Adrenal gland (tissue), 12 donors: ENCODE data around the gene ACER1. TPM values are rescaled to one million over a fixed set of nuclear protein-coding genes. Genes with fewer than 3 reads are reported as not detected.
A peak's percentile ranks its signal among the peaks of the same experiment; 100 is the strongest.
"Not testable (repeated sequence)": the region's sequence is repeated elsewhere in the genome, so short reads cannot be mapped to it uniquely, and the experiment has no call there.

Experiments
- DNase-seq, 7 donors: peaks; one replicate each; pipeline ENCODE4 v3.0.0-alpha.2; 2019 to 2020
- H3K27ac ChIP-seq, 5 donors: fragments of 200-600 bp; sonication (generic) in 4 of 5; 1 replicate in 3 of 5; 2 replicates in 2 of 5; pipeline versions ENCODE4 v1.5.1 to v1.8.0; 2016 to 2020; ENCODE audit warnings: mild to moderate bottlenecking in 1 of 5
- H3K27me3 ChIP-seq: fragments of 200-600 bp; 2 replicates; pipeline ENCODE4 v1.8.0; 2021
- H3K36me3 ChIP-seq, 2 donors: fragments of 200-600 bp; replicated peaks in 1 of 2; 1 replicate in 1 of 2; 2 replicates in 1 of 2; pipeline versions ENCODE4 v1.5.1 to v1.8.0; 2018 to 2022
- H3K4me1 ChIP-seq, 2 donors: fragments of 200-600 bp; replicated peaks in 1 of 2; 1 replicate in 1 of 2; 2 replicates in 1 of 2; pipeline versions ENCODE4 v1.5.1 to v1.8.0; 2018 to 2021
- H3K4me3 ChIP-seq, 4 donors: fragments of 200-600 bp; sonication (generic) in 3 of 4; one replicate each; pipeline ENCODE4 v1.5.1; 2016 to 2018
- H3K9me3 ChIP-seq, 3 donors: fragments of 200-600 bp; sonication (generic) in 1 of 3; replicated peaks in 1 of 3; 1 replicate in 2 of 3; 2 replicates in 1 of 3; pipeline versions ENCODE4 v1.5.1 to v1.8.0; 2016 to 2021
- CTCF ChIP-seq, 6 experiments: fragments of 450-650 bp in 4 of 6; fragments of 200-600 bp in 2 of 6; sonication (generic) in 1 of 6; IDR thresholded peaks; 1 replicate in 5 of 6; 2 replicates in 1 of 6; pipeline versions ENCODE4 v1.5.1 to v1.8.0; 2016 to 2021; ENCODE audit warnings: antibody characterized with exemption in 6 of 6, mild to moderate bottlenecking in 2 of 6, moderate library complexity in 1 of 6
- POLR2A ChIP-seq, 2 donors: fragments of 450-650 bp; IDR thresholded peaks; one replicate each; pipeline ENCODE4 v1.6.1; 2017; ENCODE audit warnings: antibody characterized with exemption in 2 of 2, mild to moderate bottlenecking in 2 of 2, moderate library complexity in 1 of 2
- WGBS, 4 donors: extraction: QIAGEN DNeasy Blood & Tissue Kit in 2 of 4; methylation state at CpG; one replicate each; pipeline versions ENCODE4 v1.1.5 to v1.1.7; 2013 to 2017; 5-methylcytosine and 5-hydroxymethylcytosine counted together
- intact Hi-C, 2 donors: fragments of 100-400 bp; cut with DNase I; formaldehyde crosslinking; loops; one replicate each; pipeline versions ENCODE4 v1.14.1 to v1.15.0; 2022 to 2023
- polyA plus RNA-seq, 3 donors: library from polyadenylated mRNA; stranded (reverse); fragments of 200-250 nt in 2 of 3; fragments of 350-450 nt in 1 of 3; fragmentation: Illumina TruSeq in 1 of 3; extraction: RNeasy Lipid Tissue Mini Kit (QIAGEN cat#74804) in 1 of 3; gene quantifications; one replicate each; pipeline ENCODE4 v1.2.3, GENCODE V29; 2013 to 2014
- total RNA-seq, 9 donors: library from RNA; depleted of rRNA in 4 of 9; stranded (reverse); fragments of >200 nt in 4 of 9; fragments of 120-200 nt in 1 of 9; fragmentation: NEBNext Ultra II Directional in 1 of 9; extraction: Animal tissue kit (Norgen Biotek cat#: 25700) in 1 of 9; gene quantifications; one replicate each; pipeline versions ENCODE4 v1.1.0 to v1.2.4, GENCODE V29; 2013 to 2023
- donor health status: healthy with polysubstance abuse.
- donor health status: Bipolar disorder and iron deficiency.
- donor health status: DM: yes; HTN: yes; CAD: no.
- donor health status: DM: no; HTN: no; CAD: no.
- donor health status: DM: no; HTN: no; CAD: no.
- donor health status: DM: yes; HTN: yes; CAD: no.

ACER1 gene
- total and polyA plus RNA-seq, 12 donors, result 0.11 to 0.16 TPM; not detected in 10

DNA sequence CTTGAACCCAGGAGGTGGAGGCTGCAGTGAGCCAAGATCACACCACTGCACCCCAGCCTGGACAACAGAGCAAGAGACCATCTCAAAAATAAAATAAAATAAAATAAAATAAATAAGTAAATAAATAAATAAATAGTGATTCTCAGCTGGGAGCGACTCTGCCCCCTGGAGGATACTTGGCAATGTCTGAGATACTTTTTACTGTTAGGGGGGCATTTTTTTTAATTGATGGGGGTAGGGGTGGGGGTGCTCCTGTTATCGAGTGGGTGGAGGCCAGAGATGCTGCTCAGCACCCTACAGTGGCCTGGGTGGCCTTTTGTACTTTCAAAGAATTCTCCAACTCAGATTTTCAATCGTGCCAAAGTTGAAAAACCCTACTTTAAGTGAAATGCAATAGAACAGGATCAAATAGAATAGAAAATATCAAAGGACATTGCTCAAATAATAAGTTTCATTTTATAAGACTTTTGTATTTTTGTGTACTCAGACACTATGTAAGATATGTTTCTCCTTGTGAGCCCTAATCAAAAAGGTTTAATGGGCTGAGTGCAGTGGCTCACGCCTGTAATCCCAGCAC, 20.8 kb upstream of the ACER1 start:
- H3K4me3 ChIP-seq, result no peak overlapping the region
- no peaks in the 10 kb centered on the region for H3K9me3 ChIP-seq
- no peaks in the 10 kb centered on the region for H3K36me3 ChIP-seq
- no peak for DNase-seq
- H3K27me3 ChIP-seq, result no peaks in the 10 kb centered on the region
- H3K4me1 ChIP-seq, result no peaks in the 10 kb centered on the region
- H3K27ac ChIP-seq, result no peak overlapping the region
- peak in 5 of 6 experiments; percentile 5 to 59 (median 40) for TF ChIP-seq CTCF (IDR thresholded peaks at IDR 0.05)
- no peak for TF ChIP-seq POLR2A (IDR thresholded peaks at IDR 0.05)
- WGBS, 4 donors, result 45 to 62% (median 52%) methylated on average over 4 of the region's 4 CpGs
- intact Hi-C loops, result no loop called here

DNA sequence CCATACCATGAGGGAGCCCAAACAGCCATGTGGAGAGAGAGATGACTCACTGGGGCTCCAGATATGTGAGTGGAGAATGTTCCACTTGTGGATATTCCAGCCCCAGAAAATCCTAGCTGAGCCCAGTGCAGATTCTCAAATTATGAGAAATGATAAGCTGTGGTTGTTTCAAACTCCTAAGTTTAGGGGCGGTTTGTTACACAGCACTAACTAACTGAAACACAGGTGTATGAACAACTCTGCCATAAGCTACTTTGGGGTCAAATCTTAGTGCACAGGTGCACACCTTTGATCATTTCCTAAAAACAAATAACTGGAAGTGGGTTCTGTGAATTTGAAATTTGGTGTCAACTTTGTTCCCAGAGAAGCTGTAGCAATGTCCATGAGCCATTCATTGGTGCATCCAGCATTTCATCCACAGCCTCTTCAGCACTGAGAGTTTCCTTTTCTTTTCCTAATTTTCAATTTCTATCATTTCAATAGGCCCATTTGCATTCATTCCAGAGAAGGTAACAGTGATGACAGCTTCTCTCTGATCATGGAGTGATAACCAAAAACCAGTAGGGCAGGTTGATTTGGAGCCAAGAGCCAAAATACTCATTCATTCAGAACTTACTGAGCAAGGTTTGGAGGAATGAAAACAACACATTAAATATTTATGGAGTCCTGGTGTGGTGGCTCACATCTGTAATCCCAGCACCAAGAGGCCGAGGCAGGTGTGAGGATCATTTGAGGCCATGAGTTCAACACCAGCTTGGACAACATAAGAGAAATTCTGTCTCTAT, 19.2 kb upstream of the ACER1 start:
- H3K4me3 ChIP-seq, result no peak overlapping the region
- H3K27me3 ChIP-seq, result no peaks in the 10 kb centered on the region
- no peaks in the 10 kb centered on the region for H3K36me3 ChIP-seq
- no peak for DNase-seq
- TF ChIP-seq POLR2A (IDR thresholded peaks at IDR 0.05) (no peak), CTCF (IDR thresholded peaks at IDR 0.05) (no peak)
- no peak overlapping the region for H3K27ac ChIP-seq
- no peaks in the 10 kb centered on the region for H3K9me3 ChIP-seq
- 81 to 96% (median 94%) methylated on average over 2 of the region's 2 CpGs for WGBS, 4 donors
- no peaks in the 10 kb centered on the region for H3K4me1 ChIP-seq
- intact Hi-C loops, result no loop called here

DNA sequence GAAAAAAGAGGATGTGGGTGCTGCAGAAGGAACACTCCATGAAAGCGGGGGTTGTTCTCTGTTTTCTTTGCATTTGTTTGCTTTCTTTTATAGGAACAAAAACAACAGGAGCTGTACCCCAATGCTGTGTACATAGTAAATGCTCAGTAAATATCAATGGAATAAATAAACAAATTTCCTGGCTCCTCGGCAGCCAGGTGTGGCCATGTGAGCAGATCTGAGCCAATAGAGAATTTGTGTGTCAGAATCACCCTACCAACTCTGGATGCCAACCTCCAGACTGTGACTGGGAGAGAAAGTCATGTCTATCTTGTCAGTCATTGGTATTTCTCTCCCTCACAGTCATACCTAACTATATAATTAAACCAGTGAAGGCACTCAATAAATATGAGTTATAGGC, 17.3 kb upstream of the ACER1 start:
- Histone ChIP-seq H3K27ac (no peak overlapping the region), H3K4me3 (no peak overlapping the region), H3K36me3 (no peaks in the 10 kb centered on the region), H3K27me3 (no peaks in the 10 kb centered on the region), H3K9me3 (no peaks in the 10 kb centered on the region), H3K4me1 (no peaks in the 10 kb centered on the region)
- intact Hi-C loops, result no loop called here
- 72 to 85% (median 80%) methylated on average over 2 of the region's 2 CpGs for WGBS, 4 donors
- DNase-seq, result no peak
- TF ChIP-seq POLR2A (IDR thresholded peaks at IDR 0.05), result no peak
- no peak for TF ChIP-seq CTCF (IDR thresholded peaks at IDR 0.05)

DNA sequence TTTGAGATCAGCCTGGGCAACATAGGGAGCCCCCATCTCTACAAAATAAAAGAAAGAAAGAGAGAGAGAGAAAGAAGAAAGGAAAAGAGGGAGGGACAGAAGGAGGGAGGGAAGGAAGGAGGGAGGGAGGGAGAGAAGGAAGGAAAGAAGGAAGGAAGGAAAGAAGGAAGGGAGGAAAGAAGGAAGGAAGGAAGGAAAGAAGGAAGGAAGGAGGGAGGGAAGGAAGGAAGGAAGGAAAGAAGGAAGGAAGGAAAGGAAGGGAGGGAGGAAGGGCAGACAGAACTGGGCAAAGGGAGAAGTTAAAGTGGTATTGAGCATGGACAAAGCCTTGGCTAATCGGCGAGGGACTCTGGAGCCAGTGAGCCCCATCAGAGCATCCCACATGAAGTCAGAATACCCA, 15.9 kb upstream of the ACER1 start:
- H3K27me3 ChIP-seq, DNase-seq, intact Hi-C loops, H3K4me3 ChIP-seq, H3K36me3 ChIP-seq, H3K27ac ChIP-seq, H3K4me1 ChIP-seq, H3K9me3 ChIP-seq: not testable (repeated sequence)
- 70 to 80% (median 79%) methylated on average over 2 of the region's 2 CpGs for WGBS, 4 donors

DNA sequence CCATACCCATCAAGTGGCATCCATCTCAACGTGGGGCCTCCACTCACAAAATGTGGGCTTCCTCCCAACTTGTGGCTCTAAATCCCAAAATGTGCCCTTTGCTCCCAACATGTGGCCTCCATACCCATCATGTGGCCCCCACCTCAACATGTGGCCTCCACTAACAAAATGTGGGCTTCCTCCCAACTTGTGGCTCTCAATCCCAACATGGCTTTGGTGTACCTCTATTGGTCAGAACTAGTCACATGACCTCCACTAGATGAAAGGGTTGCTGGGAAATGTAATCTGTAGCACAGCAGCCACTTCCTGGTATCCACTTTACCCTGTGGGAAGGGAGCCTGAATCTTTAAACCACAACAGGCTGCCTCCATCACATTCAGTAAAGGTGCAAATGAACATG, 10.1 kb upstream of the ACER1 start:
- intact Hi-C loops, result no loop called here
- no peak overlapping the region for H3K4me3 ChIP-seq
- 80 to 100% (median 96%) methylated on average over 1 of the region's 1 CpG for WGBS, 4 donors
- no peak for TF ChIP-seq POLR2A (IDR thresholded peaks at IDR 0.05)
- no peak for TF ChIP-seq CTCF (IDR thresholded peaks at IDR 0.05)
- no peaks in the 10 kb centered on the region for H3K9me3 ChIP-seq
- H3K36me3 ChIP-seq, result no peaks in the 10 kb centered on the region
- no peak for DNase-seq
- H3K4me1 ChIP-seq, result no peaks in the 10 kb centered on the region
- no peaks in the 10 kb centered on the region for H3K27me3 ChIP-seq
- H3K27ac ChIP-seq, result no peak overlapping the region
